Nephron progenitor cell (in vitro differentiated cells): ENCODE results near the gene MT1H.
"Not testable (repeated sequence)": the region's sequence is repeated elsewhere in the genome, so short reads cannot be mapped to it uniquely, and the experiment has no call there.

Source experiments
- DNase-seq: peaks from one replicate; pipeline ENCODE4 v3.0.0; 2021
- H3K27ac Mint-ChIP-seq: 2 replicates; pipeline ENCODE4 v1.8.0; 2021; ENCODE audit warnings: mild to moderate bottlenecking, moderate library complexity, mixed read lengths
- H3K27me3 Mint-ChIP-seq: 2 replicates; pipeline ENCODE4 v1.8.0; 2021; ENCODE audit warnings: mild to moderate bottlenecking, low read depth, mixed read lengths; ENCODE audit not compliant: poor library complexity
- H3K36me3 Mint-ChIP-seq: 2 replicates; pipeline ENCODE4 v1.8.0; 2021; ENCODE audit warnings: low read depth, mixed read lengths
- H3K4me1 Mint-ChIP-seq: 2 replicates; pipeline ENCODE4 v1.8.0; 2021; ENCODE audit warnings: mixed read lengths
- H3K4me3 Mint-ChIP-seq: 2 replicates; pipeline ENCODE4 v1.8.0; 2021; ENCODE audit warnings: mild to moderate bottlenecking, moderate library complexity, mixed read lengths
- H3K9me3 Mint-ChIP-seq: 2 replicates; pipeline ENCODE4 v1.8.0; 2021; ENCODE audit warnings: mild to moderate bottlenecking, moderate library complexity, mixed read lengths
- TF ChIP-seq, protein P1 (sequence below): fragments of 200-600 bp; sonication (generic); IDR thresholded peaks from 2 replicates; pipeline ENCODE4 v1.5.0; 2021; ENCODE audit warnings: antibody characterized with exemption

Gene MT1H

DNA sequence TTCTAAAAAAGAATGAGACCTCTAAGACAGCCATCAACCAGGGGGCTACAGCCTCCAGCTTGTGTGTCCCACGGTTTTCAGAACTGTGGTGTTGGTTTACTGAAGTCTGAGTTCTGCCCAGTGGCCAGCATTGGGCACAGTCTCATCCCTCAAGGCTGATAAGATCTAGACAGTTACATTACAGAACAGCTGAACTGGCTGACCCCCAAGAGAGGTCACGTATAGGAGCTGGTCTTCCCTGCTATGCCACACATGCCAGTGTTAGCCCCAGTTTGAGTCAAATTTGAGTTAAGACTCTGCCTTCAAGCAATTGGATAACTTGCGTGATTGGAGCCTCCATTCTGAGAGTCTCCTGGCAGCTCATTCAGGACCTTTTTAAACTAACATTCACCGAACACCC lies 45.5 kb downstream of the MT1H start:
- no peaks in the 10 kb centered on the region for H3K4me1 Mint-ChIP-seq
- H3K27ac Mint-ChIP-seq: no peak overlapping the region
- peaks cover 5% of the 10 kb centered on the region for H3K9me3 Mint-ChIP-seq
- peaks cover 44% of the 10 kb centered on the region for H3K27me3 Mint-ChIP-seq
- DNase-seq: no peak
- TF ChIP-seq, protein P1, sequence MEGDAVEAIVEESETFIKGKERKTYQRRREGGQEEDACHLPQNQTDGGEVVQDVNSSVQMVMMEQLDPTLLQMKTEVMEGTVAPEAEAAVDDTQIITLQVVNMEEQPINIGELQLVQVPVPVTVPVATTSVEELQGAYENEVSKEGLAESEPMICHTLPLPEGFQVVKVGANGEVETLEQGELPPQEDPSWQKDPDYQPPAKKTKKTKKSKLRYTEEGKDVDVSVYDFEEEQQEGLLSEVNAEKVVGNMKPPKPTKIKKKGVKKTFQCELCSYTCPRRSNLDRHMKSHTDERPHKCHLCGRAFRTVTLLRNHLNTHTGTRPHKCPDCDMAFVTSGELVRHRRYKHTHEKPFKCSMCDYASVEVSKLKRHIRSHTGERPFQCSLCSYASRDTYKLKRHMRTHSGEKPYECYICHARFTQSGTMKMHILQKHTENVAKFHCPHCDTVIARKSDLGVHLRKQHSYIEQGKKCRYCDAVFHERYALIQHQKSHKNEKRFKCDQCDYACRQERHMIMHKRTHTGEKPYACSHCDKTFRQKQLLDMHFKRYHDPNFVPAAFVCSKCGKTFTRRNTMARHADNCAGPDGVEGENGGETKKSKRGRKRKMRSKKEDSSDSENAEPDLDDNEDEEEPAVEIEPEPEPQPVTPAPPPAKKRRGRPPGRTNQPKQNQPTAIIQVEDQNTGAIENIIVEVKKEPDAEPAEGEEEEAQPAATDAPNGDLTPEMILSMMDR: no peak
- H3K4me3 Mint-ChIP-seq: no peak overlapping the region
- H3K36me3 Mint-ChIP-seq: no peaks in the 10 kb centered on the region

DNA sequence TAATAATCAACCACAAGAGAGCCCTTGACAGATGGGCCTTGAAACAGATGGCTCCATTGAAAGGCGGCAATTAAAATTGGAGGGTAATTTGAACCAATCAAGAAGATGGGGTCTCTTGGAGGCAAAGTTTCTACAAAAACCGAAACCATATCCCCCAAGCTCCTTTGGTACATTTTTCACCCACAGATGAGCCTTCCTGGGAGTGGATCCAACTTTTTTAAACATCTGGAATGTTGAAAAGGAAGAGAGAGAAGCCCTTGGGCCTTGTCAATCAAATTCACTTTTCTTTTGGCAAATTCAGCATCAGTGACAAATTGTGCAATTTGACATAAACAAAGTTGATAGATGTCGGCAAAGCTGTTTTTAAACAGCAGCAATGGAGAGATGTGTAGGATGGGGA lies 47.1 kb downstream of the MT1H start:
- Mint-ChIP-seq H3K27ac (no peak overlapping the region), H3K4me1 (no peaks in the 10 kb centered on the region)
- no peak for DNase-seq

DNA sequence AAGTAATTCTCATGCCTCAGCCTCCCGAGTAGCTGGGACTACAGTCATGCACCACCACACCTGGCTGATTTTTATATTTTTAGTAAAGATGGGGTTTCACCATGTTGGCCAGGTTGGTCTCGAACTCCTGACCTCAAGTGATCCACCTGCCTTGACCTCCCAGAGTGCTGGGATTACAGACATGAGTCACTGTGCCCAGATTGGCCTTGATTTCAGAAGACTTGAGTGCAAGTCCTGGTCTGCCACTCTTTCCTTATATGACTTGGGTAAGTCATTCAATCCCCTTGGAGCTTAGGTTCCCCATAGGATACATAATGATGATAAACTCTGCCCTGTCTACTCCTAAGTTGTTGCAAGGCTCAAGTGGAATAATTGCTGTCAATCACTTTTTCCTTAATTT lies 47.9 kb downstream of the MT1H start:
- H3K9me3 Mint-ChIP-seq: peaks cover 10% of the 10 kb centered on the region
- H3K4me3 Mint-ChIP-seq, H3K36me3 Mint-ChIP-seq: not testable (repeated sequence)

More for the DNA sequence above, 47.1 kb downstream of the MT1H start:
- H3K4me3 Mint-ChIP-seq: no peak overlapping the region
- peaks cover 5% of the 10 kb centered on the region for H3K9me3 Mint-ChIP-seq
- peaks cover 39% of the 10 kb centered on the region for H3K27me3 Mint-ChIP-seq
- TF ChIP-seq, protein P1: no peak
- H3K36me3 Mint-ChIP-seq: no peaks in the 10 kb centered on the region

More for the DNA sequence above, 47.9 kb downstream of the MT1H start:
- DNase-seq, H3K27ac Mint-ChIP-seq, H3K4me1 Mint-ChIP-seq: not testable (repeated sequence)
- peaks cover 41% of the 10 kb centered on the region for H3K27me3 Mint-ChIP-seq
